OCI-LY7 (cell line): ENCODE measurements around the gene F8. TPM values are rescaled to one million over a fixed set of nuclear protein-coding genes. Genes with fewer than 3 reads are reported as not detected.
"Not testable (repeated sequence)": the region's sequence is repeated elsewhere in the genome, so short reads cannot be mapped to it uniquely, and the experiment has no call there.

Experiments
- BruUV-seq: library from RNA; stranded (reverse); fragments of 400-500 nt; replicated peaks from 2 replicates; lab custom pipeline; 2021; lab: Mats Ljungman, UMichigan
- CTCF ChIA-PET: fragments of 300-600 bp; sonication (Branson Sonifier 250); formaldehyde crosslinking; loops from one replicate; lab custom pipeline; 2022; ENCODE audit warnings: antibody characterized with exemption; ENCODE audit not compliant: unreplicated experiment; lab: Charles Lee
- POLR2A ChIA-PET: fragments of 300-600 bp; sonication (Branson Sonifier 250); formaldehyde crosslinking; loops from one replicate; lab custom pipeline; 2022; ENCODE audit warnings: antibody characterized with exemption; lab: Charles Lee
- DNase-seq: peaks from one replicate; pipeline ENCODE4 v3.0.0-alpha.2; 2015; ENCODE audit warnings: low spot score
- H2AFZ ChIP-seq: fragments of 200-600 bp; sonication (generic), shearing (Covaris generic); 2 replicates; pipeline ENCODE4 v1.6.1; 2014; ENCODE audit warnings: mild to moderate bottlenecking, antibody characterized with exemption, low read length, moderate library complexity
- H3K27ac ChIP-seq: fragments of 200-600 bp; sonication (generic); 2 replicates; pipeline ENCODE4 v1.5.1; 2014; ENCODE audit warnings: mixed run types, low read depth, mild to moderate bottlenecking, moderate library complexity, low read length, inconsistent platforms; ENCODE audit not compliant: poor library complexity, severe bottlenecking
- H3K36me3 ChIP-seq: fragments of 200-600 bp; sonication (generic); 2 replicates; pipeline ENCODE4 v1.6.1; 2014; ENCODE audit warnings: mild to moderate bottlenecking, antibody characterized with exemption, low read length, moderate library complexity, mixed read lengths; ENCODE audit not compliant: insufficient read depth
- H3K4me1 ChIP-seq: fragments of 200-600 bp; sonication (generic); 2 replicates; pipeline ENCODE4 v1.5.1; 2014; ENCODE audit warnings: mild to moderate bottlenecking, low read length; ENCODE audit not compliant: insufficient read depth, poor library complexity, severe bottlenecking
- H3K4me2 ChIP-seq: fragments of 200-600 bp; sonication (generic); 2 replicates; pipeline ENCODE4 v1.6.1; 2014; ENCODE audit warnings: mild to moderate bottlenecking, low read length
- H3K4me3 ChIP-seq: fragments of 200-600 bp; sonication (generic); 2 replicates; pipeline ENCODE4 v1.5.1; 2014; ENCODE audit warnings: mild to moderate bottlenecking, low read depth, low read length; ENCODE audit not compliant: poor library complexity, severe bottlenecking
- H3K79me2 ChIP-seq: fragments of 200-600 bp; sonication (generic); 2 replicates; pipeline ENCODE4 v1.6.1; 2016; ENCODE audit warnings: low read depth, mild to moderate bottlenecking, low read length, moderate library complexity, mixed read lengths; ENCODE audit not compliant: insufficient read depth
- H3K9me2 ChIP-seq: fragments of 200-600 bp; sonication (generic); 2 replicates; pipeline ENCODE4 v1.6.1; 2016; ENCODE audit warnings: mild to moderate bottlenecking, low read length, mixed read lengths; ENCODE audit not compliant: insufficient read depth
- H3K9me3 ChIP-seq: fragments of 200-600 bp; sonication (generic); 2 replicates; pipeline ENCODE4 v1.6.1; 2014; ENCODE audit warnings: mild to moderate bottlenecking, mixed run types, low read length, mixed read lengths
- H4K20me1 ChIP-seq: fragments of 200-600 bp; sonication (generic); 2 replicates; pipeline ENCODE4 v1.6.1; 2014; ENCODE audit warnings: mild to moderate bottlenecking, antibody characterized with exemption, low read length, moderate library complexity, mixed read lengths; ENCODE audit not compliant: insufficient read depth
- CTCF ChIP-seq: fragments of 200-600 bp; sonication (generic); conservative IDR thresholded peaks from 2 replicates; pipeline ENCODE4 v1.5.1; 2014; ENCODE audit warnings: mild to moderate bottlenecking, antibody characterized with exemption, low read length, moderate library complexity, mixed read lengths
- EZH2phosphoT487 ChIP-seq: fragments of 200-600 bp; sonication (generic); IDR thresholded peaks from 2 replicates; pipeline ENCODE4 v1.6.1; 2018; ENCODE audit warnings: low read depth, borderline replicate concordance, mild to moderate bottlenecking, mixed run types, antibody characterized with exemption, low read length, moderate library complexity, mixed read lengths
- intact Hi-C: fragments of 100-400 bp; cut with micrococcal nuclease; formaldehyde crosslinking; loops from one replicate; pipeline ENCODE4 v1.10.0; 2022; ENCODE audit not compliant: unreplicated experiment
- total RNA-seq, 2 experiments: library from RNA; depleted of rRNA in 1 of 2; stranded (reverse); fragments of >200 nt in 1 of 2; shearing (Covaris generic) in 1 of 2; gene quantifications; 2 replicates each; pipeline ENCODE4 v1.2.3, GENCODE V29; 2014 to 2022

The F8 gene
- total RNA-seq, 2 experiments from 2014 or later: 0.47 to 1.7 TPM

GRCh38 chrX:154819771-154820341 lies 202.7 kb downstream of the F8 start:
- Histone ChIP-seq H3K27ac (no peak overlapping the region), H3K9me3 (no peaks in the 10 kb centered on the region), H2AFZ (peak overlapping the region; percentile 60), H3K4me1 (peaks cover 10% of the 10 kb centered on the region), H3K36me3 (no peaks in the 10 kb centered on the region), H3K79me2 (no peaks in the 10 kb centered on the region), H4K20me1 (no peaks in the 10 kb centered on the region), H3K9me2 (no peaks in the 10 kb centered on the region), H3K4me3 (no peak overlapping the region), H3K4me2 (peak overlapping the region; percentile 42)
- no TSS peak for BruUV-seq
- no peak for DNase-seq
- CTCF ChIA-PET: no interaction called here
- TF ChIP-seq CTCF: no peak
- TF ChIP-seq EZH2phosphoT487: no peak
- POLR2A ChIA-PET: no interaction called here
- intact Hi-C loops: no loop called here

- Histone ChIP-seq H3K27ac (no peak overlapping the region), H3K4me2 (peak overlapping the region; percentile 42)
- POLR2A ChIA-PET: interaction anchor here (0.5 to 0.6 kb wide), 2 partner anchors 63 to 208 kb away, joined by 3 read pairs; partner anchors contain the start of gene FUNDC2
These were observed 203.4 kb downstream of the F8 start for GRCh38 chrX:154818916-154819770.

GRCh38 chrX:154817048-154817618 lies 205.4 kb downstream of the F8 start:
- POLR2A ChIA-PET: interaction anchor here (0.6 to 1.7 kb wide), 3 partner anchors 12 to 140 kb away, joined by 3 to 6 read pairs (median 3); partner anchors contain the start of genes MPP1 and SMIM9
- not testable (repeated sequence) for H3K9me2 ChIP-seq, H2AFZ ChIP-seq

More at GRCh38 chrX:154818916-154819770, 203.4 kb downstream of the F8 start:
- no peaks in the 10 kb centered on the region for H4K20me1 ChIP-seq
- TF ChIP-seq EZH2phosphoT487: no peak
- no peak for TF ChIP-seq CTCF
- H2AFZ ChIP-seq: peak overlapping the region; percentile 60
- no peaks in the 10 kb centered on the region for H3K36me3 ChIP-seq
- CTCF ChIA-PET: interaction anchor here (0.7 kb wide), 1 partner anchor 36 kb away, joined by 3 read pairs; no protein-coding TSS in a partner anchor
- no peak for DNase-seq
- no peak overlapping the region for H3K4me3 ChIP-seq
- H3K4me1 ChIP-seq: peaks cover 10% of the 10 kb centered on the region
- no peaks in the 10 kb centered on the region for H3K9me3 ChIP-seq
- no peaks in the 10 kb centered on the region for H3K9me2 ChIP-seq
- intact Hi-C loops: no loop called here
- H3K79me2 ChIP-seq: no peaks in the 10 kb centered on the region
- no TSS peak for BruUV-seq

GRCh38 chrX:154816326-154816898 lies 206.1 kb downstream of the F8 start:
- H2AFZ ChIP-seq, H3K4me2 ChIP-seq, H3K79me2 ChIP-seq, CTCF ChIA-PET, POLR2A ChIA-PET, H3K4me3 ChIP-seq, H3K27ac ChIP-seq, BruUV-seq, H3K36me3 ChIP-seq, H3K9me2 ChIP-seq, DNase-seq, H4K20me1 ChIP-seq, intact Hi-C loops, H3K4me1 ChIP-seq, H3K9me3 ChIP-seq: not testable (repeated sequence)

More at GRCh38 chrX:154817048-154817618, 205.4 kb downstream of the F8 start:
- H4K20me1 ChIP-seq, BruUV-seq, intact Hi-C loops, H3K4me1 ChIP-seq, H3K4me2 ChIP-seq, CTCF ChIA-PET, H3K4me3 ChIP-seq, H3K27ac ChIP-seq, H3K79me2 ChIP-seq, H3K36me3 ChIP-seq, DNase-seq, H3K9me3 ChIP-seq: not testable (repeated sequence)
